GM18861 (cell line): Measurements from ENCODE around the gene ZNF593.

Experiments
- ATAC-seq: cut with Tn5 transposase; IDR thresholded peaks from one replicate; pipeline ENCODE4 v1.9.1; 2021; ENCODE audit not compliant: unreplicated experiment

Gene ZNF593

GRCh38 chr1:26145960-26146294, 23.8 kb upstream of the ZNF593 start:
- ATAC-seq: no peak

- no peak for ATAC-seq
Observed at GRCh38 chr1:26148887-26149286, 20.8 kb upstream of the ZNF593 start.

GRCh38 chr1:26153966-26154532, 15.7 kb upstream of the ZNF593 start:
- ATAC-seq: no peak

GRCh38 chr1:26154750-26155149, 15.0 kb upstream of the ZNF593 start:
- no peak for ATAC-seq

- ATAC-seq: no peak
Observed at GRCh38 chr1:26155370-26156284, 14.1 kb upstream of the ZNF593 start.

- no peak for ATAC-seq
Observed at GRCh38 chr1:26156285-26157038, 13.2 kb upstream of the ZNF593 start.

- no peak for ATAC-seq
Observed at GRCh38 chr1:26158271-26158907, 11.3 kb upstream of the ZNF593 start.

- ATAC-seq: no peak
Observed at GRCh38 chr1:26158908-26159742, 10.6 kb upstream of the ZNF593 start, which contains the start of gene FAM110D. FAM110D (plus strand) TSS chr1:26159079; CDS start chr1:26161292, 2,213 bp downstream.

GRCh38 chr1:26159743-26160039, 10.0 kb upstream of the ZNF593 start:
- no peak for ATAC-seq

- no peak for ATAC-seq
Observed at GRCh38 chr1:26160527-26161414, 8.9 kb upstream of the ZNF593 start.

- ATAC-seq: no peak
Observed at GRCh38 chr1:26161415-26162219, 8.1 kb upstream of the ZNF593 start.

- no peak for ATAC-seq
Observed at GRCh38 chr1:26162220-26162709, 7.4 kb upstream of the ZNF593 start.

- no peak for ATAC-seq
Observed at GRCh38 chr1:26163684-26164035, 6.0 kb upstream of the ZNF593 start.

- ATAC-seq: no peak
Observed at GRCh38 chr1:26164036-26164860, 5.5 kb upstream of the ZNF593 start.

- no peak for ATAC-seq
Observed at GRCh38 chr1:26164861-26165842, 4.6 kb upstream of the ZNF593 start.

GRCh38 chr1:26166719-26167281, 2.9 kb upstream of the ZNF593 start:
- no peak for ATAC-seq
